NCI-H526 (cell line): ENCODE data around the gene MEOX2.

Experiments used
- DNase-seq, 2 experiments: peaks; one replicate each; lab custom pipeline; 2025; lab: John Stamatoyannopoulos, UW

Gene MEOX2

GRCh38 chr7:15610503-15610902 lies 76.0 kb downstream of the MEOX2 start:
- DNase-seq = no peak

DNA sequence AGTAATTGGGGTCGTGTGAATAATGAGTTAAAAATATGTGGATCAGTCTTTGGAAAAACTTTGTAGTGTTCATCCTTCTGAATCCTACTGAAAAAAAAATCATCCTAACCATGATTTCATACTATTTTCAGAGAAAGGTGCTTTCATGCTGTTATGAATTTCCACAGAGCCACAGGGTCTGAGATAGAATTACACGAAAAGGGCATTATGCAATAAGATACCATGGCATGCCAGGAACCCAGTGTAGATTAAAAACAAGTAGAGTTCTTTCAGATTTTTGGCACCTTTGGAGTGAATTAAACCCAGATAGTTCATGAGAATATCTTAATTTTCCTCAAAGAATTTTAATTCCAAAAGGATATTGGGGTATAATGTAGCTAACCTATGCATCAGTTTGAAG lies 77.2 kb downstream of the MEOX2 start:
- DNase-seq = no peak

DNA sequence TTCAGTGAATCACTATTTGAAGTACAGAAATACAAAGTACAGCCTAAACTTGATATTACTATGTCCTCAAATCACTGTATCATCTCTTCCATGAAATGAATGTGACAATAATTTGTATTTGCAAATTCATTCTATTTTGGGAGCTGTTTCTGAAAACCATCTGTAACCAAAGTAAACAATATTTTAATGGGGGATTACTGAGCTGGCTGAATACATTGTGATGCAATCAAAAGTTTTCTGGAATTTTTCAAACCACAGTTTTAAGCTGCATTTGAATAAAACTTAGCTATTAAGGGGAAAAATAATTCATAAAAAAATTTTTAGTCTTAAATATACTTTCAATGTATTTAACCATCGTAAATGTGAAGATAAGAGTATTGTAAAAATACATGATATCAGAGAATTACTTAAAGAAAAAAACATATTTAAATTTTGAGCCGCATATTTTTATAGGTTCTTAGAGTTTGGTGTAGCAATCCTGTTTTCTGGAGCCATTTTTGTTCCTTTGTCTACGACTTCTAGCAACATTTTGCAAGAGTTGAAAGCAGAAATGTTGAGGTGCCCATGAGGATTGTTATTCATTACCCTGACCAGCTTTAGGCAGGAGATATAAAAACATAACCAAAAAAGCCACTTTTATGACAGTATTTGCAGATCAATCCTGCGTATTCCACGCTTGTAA lies 78.8 kb downstream of the MEOX2 start:
- no peak for DNase-seq

- no peak for DNase-seq
These were observed 79.9 kb downstream of the MEOX2 start for GRCh38 chr7:15606561-15606960.

DNA sequence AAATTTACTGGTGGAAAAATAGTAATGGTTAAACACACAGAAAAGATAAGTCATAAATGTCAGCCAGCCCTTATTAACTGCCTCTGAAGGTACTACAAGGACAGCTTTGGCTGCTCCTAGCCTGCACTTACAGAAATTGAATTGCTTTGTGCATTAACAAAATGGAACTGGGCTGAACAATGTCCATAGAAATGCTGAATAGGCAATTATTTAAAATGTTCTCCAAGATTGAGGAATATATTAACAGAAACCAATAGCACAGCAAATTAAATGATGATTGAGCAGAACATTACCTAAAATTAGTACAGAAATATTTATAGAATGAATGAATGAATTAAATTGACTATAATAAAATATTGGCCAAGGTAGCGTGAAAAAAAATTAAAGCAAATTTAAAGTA lies 82.3 kb downstream of the MEOX2 start:
- DNase-seq = no peak

GRCh38 chr7:15603124-15603523 lies 83.4 kb downstream of the MEOX2 start:
- DNase-seq = no peak

DNA sequence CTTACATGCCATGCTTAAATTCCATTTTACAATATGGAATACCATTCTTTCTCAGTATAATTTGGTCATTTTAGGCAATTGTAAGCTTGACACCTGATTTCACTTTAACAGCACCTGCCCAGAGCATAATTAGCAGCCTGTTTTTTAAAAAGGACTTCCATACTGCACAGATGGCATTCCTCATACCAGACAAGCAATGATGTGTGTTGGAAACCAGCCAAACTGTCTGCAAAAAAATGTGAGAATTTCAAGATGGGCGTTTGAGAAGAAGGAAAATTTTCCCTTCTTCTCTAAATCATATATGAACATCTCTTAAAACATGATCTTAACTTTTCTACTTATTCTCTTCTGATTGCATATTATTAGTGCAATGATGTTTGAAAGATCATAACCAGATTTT lies 84.2 kb downstream of the MEOX2 start:
- DNase-seq = no peak

DNA sequence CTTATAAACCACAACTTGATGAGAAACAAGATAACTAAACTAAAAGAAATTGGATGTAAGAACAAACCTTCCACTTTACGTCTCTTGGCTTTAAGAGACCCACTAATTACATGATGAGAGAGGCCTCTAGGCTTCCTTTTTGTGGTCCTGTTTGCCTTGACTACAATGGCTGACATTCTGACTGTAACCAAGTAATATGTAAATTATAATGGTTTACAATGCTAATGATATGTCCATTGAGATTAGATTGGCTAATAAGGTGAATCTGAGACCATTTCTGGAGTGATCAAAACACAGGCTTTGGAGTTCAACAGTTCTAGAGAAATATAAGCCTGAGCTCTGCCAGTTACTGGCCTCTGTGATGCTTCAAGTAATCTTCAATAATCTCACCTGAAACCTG lies 85.3 kb downstream of the MEOX2 start:
- DNase-seq = no peak

GRCh38 chr7:15600298-15600697 lies 86.2 kb downstream of the MEOX2 start:
- DNase-seq = no peak

DNA sequence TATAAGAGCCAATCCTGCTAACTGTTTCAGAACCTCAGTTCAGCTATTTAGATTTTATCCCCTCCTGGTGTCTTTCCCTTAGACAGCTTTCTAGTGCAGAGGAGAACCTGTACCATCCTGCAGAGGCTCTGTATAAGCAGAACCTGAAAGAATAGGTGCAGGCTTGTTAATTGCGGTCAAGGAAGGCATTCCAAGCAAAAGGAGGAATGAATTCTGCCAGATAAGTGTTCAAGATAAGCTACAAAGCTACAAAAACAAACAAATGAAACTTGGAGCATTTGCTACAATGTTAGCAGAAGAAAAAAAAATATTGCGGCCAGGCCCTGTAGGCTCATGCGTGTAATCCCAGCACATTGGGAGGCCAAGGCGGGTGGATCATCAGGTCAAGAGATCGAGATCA lies 92.0 kb downstream of the MEOX2 start:
- DNase-seq = no peak

DNA sequence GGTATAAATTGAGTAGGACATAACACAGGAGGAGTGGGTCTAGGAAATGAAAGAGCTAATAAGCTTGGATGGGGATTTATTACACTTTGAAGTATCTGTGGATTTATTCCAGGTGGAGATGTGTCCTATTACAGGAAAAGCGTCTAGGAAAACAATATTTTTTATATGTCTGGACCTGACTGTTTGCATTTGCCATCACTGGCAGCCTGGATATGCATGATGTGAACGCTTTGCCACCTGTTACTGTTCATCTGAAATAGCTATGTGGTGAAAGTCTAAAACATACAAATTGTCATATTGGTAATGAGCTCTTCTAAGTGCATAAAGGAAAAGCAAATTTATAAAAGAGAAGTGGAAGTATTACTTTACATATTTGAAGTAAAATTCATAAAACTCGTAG lies 93.1 kb downstream of the MEOX2 start:
- DNase-seq = no peak

- no peak for DNase-seq
These were observed 100.2 kb downstream of the MEOX2 start for GRCh38 chr7:15586266-15586665.

DNA sequence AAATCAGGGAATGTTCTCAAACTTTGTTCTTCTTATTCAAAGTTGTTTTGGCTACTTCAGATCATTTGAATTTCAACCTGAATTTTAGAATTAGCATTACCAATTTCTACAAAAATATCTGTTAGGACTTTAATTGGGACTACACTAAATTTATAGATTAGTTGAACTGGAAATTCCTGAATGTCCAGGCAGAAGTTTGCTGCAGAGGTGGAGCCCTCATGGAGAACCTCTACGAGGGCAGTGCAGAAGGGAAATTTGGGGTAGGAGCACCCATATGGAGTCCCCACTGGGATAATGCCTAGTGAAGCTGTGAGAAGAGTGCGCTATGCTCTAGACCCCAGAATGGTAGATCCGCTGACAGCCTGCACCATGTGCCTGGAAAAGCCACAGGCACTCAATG lies 101.9 kb downstream of the MEOX2 start:
- DNase-seq = no peak

- no peak for DNase-seq
These were observed 103.7 kb downstream of the MEOX2 start for GRCh38 chr7:15582773-15583172.

GRCh38 chr7:15581352-15581951 lies 105.0 kb downstream of the MEOX2 start:
- no peak for DNase-seq

DNA sequence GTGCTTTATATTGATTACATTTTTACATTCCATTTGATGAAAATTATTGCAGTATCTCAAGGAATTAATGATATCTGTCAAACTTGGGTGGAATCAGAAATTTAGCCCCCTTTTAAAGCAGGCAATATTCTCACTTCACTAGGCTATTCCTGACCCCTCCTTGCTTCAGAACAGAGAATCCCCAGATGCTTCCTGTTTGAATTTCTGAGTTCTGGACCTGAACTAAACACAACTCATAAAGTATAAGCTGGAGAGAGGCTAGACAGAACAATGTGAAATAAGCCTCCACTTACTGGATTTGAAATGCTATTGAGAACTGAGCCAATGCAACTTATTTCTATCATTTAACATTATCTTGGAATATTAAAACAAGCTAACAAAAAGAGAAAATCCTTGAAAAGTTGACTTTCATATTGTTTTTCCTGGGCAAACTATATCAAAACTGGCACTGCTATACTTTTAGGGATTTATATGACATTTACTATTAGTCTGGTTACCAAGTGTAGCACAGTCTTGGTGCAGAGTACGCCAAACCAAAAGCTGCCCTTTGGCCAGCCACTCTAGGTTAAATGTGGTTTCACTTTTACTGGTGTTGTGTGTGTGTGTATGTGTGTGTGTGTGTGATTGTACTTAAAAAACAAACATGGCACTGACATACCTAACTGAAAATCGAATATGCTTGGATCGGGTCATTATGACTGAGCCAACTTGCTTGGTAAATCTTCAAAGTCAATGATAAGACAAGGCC lies 105.7 kb downstream of the MEOX2 start:
- no peak for DNase-seq

DNA sequence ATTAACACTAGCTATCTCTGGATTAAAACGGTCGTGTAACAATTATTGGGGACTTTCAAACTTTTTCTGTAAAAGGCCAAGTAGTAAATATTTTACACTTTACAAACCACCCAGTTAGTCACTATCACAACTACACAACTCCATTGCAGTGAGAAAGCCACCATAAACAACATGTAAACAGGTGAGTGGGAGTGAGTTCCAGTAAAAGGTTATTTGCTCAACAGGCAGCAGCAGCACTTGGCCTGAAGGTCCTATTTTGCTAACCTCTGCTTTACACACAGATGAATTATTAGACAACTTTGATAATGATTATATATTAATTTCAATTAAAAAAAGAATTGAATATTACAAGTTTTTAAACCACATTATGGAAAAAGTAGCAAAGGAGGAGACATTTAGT lies 108.9 kb downstream of the MEOX2 start:
- DNase-seq = no peak

DNA sequence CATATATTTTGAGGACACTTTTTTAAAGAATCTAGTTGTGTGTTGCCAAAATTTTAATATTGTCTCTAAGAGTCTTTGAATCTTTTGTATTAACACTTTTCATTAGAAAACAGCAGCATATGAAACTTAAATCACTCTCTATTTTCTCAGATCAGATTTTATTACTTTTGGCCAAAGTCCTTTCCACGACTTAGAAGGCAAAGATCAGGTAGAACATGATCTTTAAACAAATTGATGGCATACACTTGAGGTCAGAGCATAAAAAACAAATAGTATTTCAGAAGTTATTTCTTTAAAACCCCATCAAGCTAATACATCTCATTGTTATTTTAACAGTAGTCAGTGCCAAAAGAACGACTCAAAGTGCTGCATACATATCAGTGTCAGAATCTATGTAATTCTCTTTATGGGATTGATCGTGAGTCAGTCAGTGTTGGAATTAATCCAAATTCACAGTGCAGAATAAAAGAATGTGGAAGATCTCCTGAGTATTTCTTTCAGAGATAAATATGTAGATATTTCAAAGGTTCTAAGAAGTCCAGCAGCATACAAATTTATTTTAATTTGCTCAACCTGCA lies 115.1 kb downstream of the MEOX2 start:
- no peak for DNase-seq

DNA sequence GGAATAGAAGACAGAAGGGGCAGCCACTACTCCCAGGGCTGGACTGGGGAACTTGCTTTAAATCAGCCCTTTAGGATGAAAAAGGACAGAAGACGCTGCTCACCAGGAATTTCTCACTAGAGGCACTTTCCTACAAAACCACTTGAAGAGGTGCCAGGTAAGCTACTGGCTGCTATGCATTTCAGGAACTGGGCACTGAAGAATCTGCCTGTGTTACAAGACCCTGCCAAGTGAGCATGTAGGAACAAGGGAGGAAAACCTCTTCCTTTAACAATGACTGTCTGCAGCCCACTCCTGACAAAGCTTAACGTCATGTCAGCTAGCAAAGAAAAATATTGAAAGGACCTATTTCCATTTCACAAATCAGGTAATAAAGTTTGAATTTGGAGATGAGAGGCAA lies 118.8 kb downstream of the MEOX2 start:
- no peak for DNase-seq

GRCh38 chr7:15567036-15567435 lies 119.4 kb downstream of the MEOX2 start:
- DNase-seq = no peak

GRCh38 chr7:15566476-15566875 lies 120.0 kb downstream of the MEOX2 start:
- DNase-seq = no peak

- DNase-seq = no peak
These were observed 124.6 kb downstream of the MEOX2 start, which contains the start of gene AGMO for GRCh38 chr7:15561835-15562234. Gene AGMO (minus strand): TSS chr7:15562015.
